BJ (cell line): Measurements from ENCODE around the gene AZI2. TPM values are rescaled to one million over a fixed set of nuclear protein-coding genes. Genes with fewer than 3 reads are reported as not detected.

Experiments
- CTCF ChIA-PET: fragments of 350-600 bp; formaldehyde crosslinking; extraction: SDS; loops from one replicate; lab custom pipeline; 2021; ENCODE audit warnings: antibody characterized with exemption, inconsistent platforms; lab: Yijun Ruan, JAX
- POLR2A ChIA-PET: fragments of 300-600 bp; sonication (Branson Sonifier 250); formaldehyde crosslinking; extraction: SDS; loops from one replicate; lab custom pipeline; 2021; ENCODE audit warnings: antibody characterized with exemption; lab: Charles Lee
- DNase-seq: peaks from one replicate; pipeline ENCODE4 v3.0.0-alpha.2; 2011; ENCODE audit warnings: low read depth
- H3K27me3 ChIP-seq: 2 replicates; pipeline ENCODE4 v1.6.0; 2011; ENCODE audit warnings: low read length; ENCODE audit not compliant: control insufficient read depth, insufficient read depth
- H3K36me3 ChIP-seq: 2 replicates; pipeline ENCODE4 v1.5.1; 2011; ENCODE audit warnings: low read length; ENCODE audit not compliant: control insufficient read depth, insufficient read depth
- H3K4me3 ChIP-seq: 2 replicates; pipeline ENCODE4 v1.5.1; 2011; ENCODE audit warnings: low read depth, mild to moderate bottlenecking, control low read depth, low read length
- polyA minus RNA-seq: library from RNA; depleted of rRNA, polyadenylated mRNA; stranded (reverse); fragments of >200 nt; gene quantifications from 2 replicates; pipeline ENCODE4 v1.2.3, GENCODE V29; 2011; rRNA and poly(A)+ RNA removed
- polyA plus RNA-seq: library from polyadenylated mRNA; depleted of rRNA; stranded (reverse); fragments of >200 nt; gene quantifications from 2 replicates; pipeline ENCODE4 v1.2.3, GENCODE V29; 2011; rRNA removed
- TF ChIP-seq, protein P1 (sequence below): IDR thresholded peaks from 2 replicates; pipeline ENCODE4 v1.5.1; 2011; ENCODE audit warnings: low read depth, mild to moderate bottlenecking, control low read depth, inconsistent platforms, low read length, moderate library complexity; ENCODE audit not compliant: insufficient read depth

Gene AZI2, protein sequence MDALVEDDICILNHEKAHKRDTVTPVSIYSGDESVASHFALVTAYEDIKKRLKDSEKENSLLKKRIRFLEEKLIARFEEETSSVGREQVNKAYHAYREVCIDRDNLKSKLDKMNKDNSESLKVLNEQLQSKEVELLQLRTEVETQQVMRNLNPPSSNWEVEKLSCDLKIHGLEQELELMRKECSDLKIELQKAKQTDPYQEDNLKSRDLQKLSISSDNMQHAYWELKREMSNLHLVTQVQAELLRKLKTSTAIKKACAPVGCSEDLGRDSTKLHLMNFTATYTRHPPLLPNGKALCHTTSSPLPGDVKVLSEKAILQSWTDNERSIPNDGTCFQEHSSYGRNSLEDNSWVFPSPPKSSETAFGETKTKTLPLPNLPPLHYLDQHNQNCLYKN
- 62.9 and 107 TPM in 2 replicates for polyA plus RNA-seq
- polyA minus RNA-seq, result 22.2 and 25.3 TPM in 2 replicates

DNA sequence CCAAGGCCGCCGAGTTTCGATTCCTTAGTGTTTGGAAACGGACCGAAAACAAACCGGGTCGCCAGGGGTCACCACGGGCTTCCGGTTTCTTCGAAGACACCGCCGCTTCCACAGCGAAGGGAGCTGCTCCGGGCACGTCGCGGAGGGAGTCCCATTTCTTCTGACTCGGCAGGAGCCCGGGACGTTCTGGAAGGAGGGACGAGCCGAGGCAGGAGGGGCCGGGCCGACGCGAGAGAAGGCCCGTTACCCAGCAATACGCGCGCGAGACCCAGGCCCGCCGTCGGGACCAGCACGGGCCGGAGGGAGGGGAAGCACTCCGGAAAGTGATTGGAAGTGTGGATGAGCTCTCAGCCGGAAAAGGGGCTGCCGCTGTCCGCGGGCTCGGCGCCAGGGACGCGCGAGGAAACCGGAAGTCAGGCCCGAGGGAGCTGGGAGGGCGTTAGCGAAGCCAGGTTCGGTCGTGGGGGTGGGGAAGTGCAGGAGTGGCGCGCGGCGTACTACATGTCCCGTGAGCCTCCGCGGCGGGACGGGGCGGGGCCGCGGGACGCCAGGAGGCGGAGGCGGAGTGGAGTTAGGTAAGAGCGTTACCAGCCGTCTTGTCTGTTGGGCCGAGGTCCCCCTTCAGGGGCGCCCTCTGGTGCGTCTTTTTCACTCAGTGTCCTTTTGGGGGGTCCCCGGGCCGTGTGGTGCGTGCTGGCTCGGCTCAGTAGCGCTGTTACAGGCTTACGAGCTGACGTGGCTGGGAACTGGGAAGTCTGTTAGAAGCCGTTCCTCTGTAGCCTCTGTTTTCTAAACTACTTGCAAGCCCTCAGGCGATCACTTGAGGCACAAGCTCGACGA is at the start of gene AZI2, which contains the start of gene ZCWPW2:
TSS of gene AZI2 (minus strand) at position 196 of the 840 bp plus-strand sequence. CDS start 8,207 bp downstream, outside the sequence.
TSS of gene ZCWPW2 (plus strand) at position 93 of the 840 bp plus-strand sequence. CDS start 64,348 bp downstream, outside the sequence.
- TF ChIP-seq, protein P1, sequence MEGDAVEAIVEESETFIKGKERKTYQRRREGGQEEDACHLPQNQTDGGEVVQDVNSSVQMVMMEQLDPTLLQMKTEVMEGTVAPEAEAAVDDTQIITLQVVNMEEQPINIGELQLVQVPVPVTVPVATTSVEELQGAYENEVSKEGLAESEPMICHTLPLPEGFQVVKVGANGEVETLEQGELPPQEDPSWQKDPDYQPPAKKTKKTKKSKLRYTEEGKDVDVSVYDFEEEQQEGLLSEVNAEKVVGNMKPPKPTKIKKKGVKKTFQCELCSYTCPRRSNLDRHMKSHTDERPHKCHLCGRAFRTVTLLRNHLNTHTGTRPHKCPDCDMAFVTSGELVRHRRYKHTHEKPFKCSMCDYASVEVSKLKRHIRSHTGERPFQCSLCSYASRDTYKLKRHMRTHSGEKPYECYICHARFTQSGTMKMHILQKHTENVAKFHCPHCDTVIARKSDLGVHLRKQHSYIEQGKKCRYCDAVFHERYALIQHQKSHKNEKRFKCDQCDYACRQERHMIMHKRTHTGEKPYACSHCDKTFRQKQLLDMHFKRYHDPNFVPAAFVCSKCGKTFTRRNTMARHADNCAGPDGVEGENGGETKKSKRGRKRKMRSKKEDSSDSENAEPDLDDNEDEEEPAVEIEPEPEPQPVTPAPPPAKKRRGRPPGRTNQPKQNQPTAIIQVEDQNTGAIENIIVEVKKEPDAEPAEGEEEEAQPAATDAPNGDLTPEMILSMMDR, result peak; percentile 48
- H3K27me3 ChIP-seq, result no peaks in the 10 kb centered on the region
- ChIA-PET POLR2A (interaction anchor here (0.6 kb wide), 1 partner anchor 621 kb away, joined by 3 read pairs; no protein-coding TSS in a partner anchor), CTCF (interaction anchor here (0.5 to 1.3 kb wide), 3 partner anchors 13 to 48 kb away, joined by 3 to 4 read pairs (median 4); no protein-coding TSS in a partner anchor)
- DNase-seq, result peak; percentile 69
- no peaks in the 10 kb centered on the region for H3K36me3 ChIP-seq
- H3K4me3 ChIP-seq, result peak within 1 kb of the TSS; percentile 58

GRCh38 chr3:28388978-28389377 is 40.4 kb upstream of the AZI2 start:
- Histone ChIP-seq H3K36me3 (no peaks in the 10 kb centered on the region), H3K27me3 (no peaks in the 10 kb centered on the region), H3K4me3 (no peak overlapping the region)
- ChIA-PET CTCF (no interaction called here), POLR2A (no interaction called here)
- TF ChIP-seq, protein P1, result no peak
- no peak for DNase-seq

GRCh38 chr3:28386049-28386448 is 37.4 kb upstream of the AZI2 start:
- DNase-seq, result no peak
- TF ChIP-seq, protein P1, result no peak
- POLR2A ChIA-PET, result no interaction called here
- H3K36me3 ChIP-seq, result no peaks in the 10 kb centered on the region
- CTCF ChIA-PET, result no interaction called here
- H3K27me3 ChIP-seq, result no peaks in the 10 kb centered on the region
- no peak overlapping the region for H3K4me3 ChIP-seq

- CTCF ChIA-PET, result no interaction called here
- TF ChIP-seq, protein P1, result no peak
- no peak for DNase-seq
- Histone ChIP-seq H3K4me3 (no peak overlapping the region), H3K27me3 (no peaks in the 10 kb centered on the region), H3K36me3 (no peaks in the 10 kb centered on the region)
- POLR2A ChIA-PET, result no interaction called here
Observed at GRCh38 chr3:28376424-28376823, 27.8 kb upstream of the AZI2 start.

DNA sequence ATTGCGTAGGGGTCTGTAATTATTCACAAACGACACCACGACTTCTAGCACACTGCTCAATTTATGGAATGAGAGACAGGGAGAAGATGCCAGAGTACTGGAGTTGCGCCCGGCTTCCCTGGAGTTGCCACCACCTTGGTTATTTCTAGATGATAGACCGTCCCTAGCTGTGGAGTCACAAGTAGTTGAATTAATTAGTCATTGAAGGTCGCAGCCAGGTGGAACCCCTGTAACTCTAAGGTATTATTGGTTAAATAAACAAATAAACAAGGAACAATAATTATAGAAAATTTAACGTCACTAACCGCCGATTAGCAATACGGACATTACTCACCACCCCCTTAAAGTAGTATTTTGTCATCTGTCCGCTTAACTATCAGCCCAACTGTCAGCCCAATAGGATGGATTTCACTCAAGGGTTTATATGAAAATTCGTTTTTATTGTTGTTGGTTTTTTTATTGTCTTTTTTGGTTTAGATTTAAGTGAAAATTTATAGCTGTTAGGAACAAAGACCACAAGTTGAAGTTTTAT is 911 bp upstream of the AZI2 start:
- DNase-seq, result no peak
- ChIA-PET POLR2A (no interaction called here), CTCF (no interaction called here)
- peak overlapping the region; percentile 58 for H3K4me3 ChIP-seq
- no peaks in the 10 kb centered on the region for H3K36me3 ChIP-seq
- TF ChIP-seq, protein P1, result no peak
- no peaks in the 10 kb centered on the region for H3K27me3 ChIP-seq
